SH-SY5Y (cell line): ENCODE results near the gene VKORC1L1.

ENCODE experiments used
- GATA2 ChIP-seq: IDR thresholded peaks from 2 replicates; pipeline ENCODE4 v1.6.1; 2011; ENCODE audit warnings: mild to moderate bottlenecking, low read depth, low read length
- GATA3 ChIP-seq: IDR thresholded peaks from 2 replicates; pipeline ENCODE4 v1.6.1; 2011; ENCODE audit warnings: low read depth, mild to moderate bottlenecking, low read length, moderate library complexity

DNA sequence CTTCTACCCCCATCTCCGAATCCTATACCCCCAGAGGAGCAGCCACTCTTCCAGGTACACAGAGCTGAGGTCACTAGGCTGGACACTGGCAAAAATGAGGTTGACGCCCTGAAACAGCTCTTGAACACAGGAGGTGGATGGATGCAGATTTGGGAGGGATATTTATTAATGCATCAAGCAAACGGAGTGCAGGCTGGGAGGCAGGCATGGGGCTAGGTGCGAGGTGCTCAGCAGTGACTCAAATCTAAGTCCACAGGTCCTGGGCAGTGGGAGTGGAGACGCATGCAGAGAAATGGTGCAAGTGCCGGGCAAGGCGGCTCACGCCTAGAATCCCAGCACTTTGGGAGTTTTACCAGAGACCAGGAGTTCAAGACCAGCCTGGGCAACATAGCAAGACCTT lies 98.1 kb downstream of the VKORC1L1 start:
- TF ChIP-seq GATA2, result no peak
- no peak for TF ChIP-seq GATA3
